ENCODE data around the gene LIMK1. TPM values are rescaled to one million over a fixed set of nuclear protein-coding genes. Genes with fewer than 3 reads are reported as not detected.

LIMK1 gene
- total and polyA plus RNA-seq, 4 donors: 0.63 to 4.1 (median 3.4) TPM

DNA sequence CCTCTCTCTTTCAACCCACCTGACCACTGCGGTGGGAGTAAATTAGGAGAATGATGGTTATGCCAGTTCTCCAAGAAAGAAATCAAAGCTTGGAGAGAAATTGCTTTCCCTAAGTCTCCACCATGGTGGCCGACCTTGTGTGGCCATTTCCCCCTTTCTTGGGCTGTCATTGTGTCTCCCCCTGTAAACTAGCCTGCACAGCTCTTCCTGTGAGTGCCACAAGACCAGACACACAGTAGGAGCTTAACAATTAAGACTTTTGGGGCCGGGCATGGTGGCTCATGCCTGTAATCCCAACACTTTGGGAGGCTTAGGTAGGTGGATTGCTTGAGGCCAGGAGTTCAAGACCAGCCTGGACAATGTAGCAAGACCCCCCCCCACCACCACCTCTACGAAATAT, 18.9 kb upstream of the LIMK1 start:
- Histone ChIP-seq H3K4me1 (ENCODE audit: control insufficient read depth in 4 of 4, insufficient read depth in 4 of 4, low read length in 3 of 4) (peaks cover 3 to 9% (median 6%) of the 10 kb centered on the region in 4 donors), H3K27ac (ENCODE audit: low read depth in 1 of 2, low read length in 2 of 2) (no peak overlapping the region), H3K36me3 (ENCODE audit: control insufficient read depth in 4 of 4, insufficient read depth in 3 of 4, low read depth in 1 of 4, low read length in 3 of 4) (no peaks in the 10 kb centered on the region), H3K4me3 (ENCODE audit: low read depth in 1 of 3, low read length in 3 of 3) (no peak overlapping the region), H3K27me3 (ENCODE audit: control insufficient read depth in 4 of 4, insufficient read depth in 4 of 4, low read length in 3 of 4) (no peaks in the 10 kb centered on the region), H3K9ac (ENCODE audit: low read depth in 1 of 2, low read length in 2 of 2) (no peak overlapping the region), H3K9me3 (ENCODE audit: control insufficient read depth in 4 of 4, low read length in 3 of 4) (no peaks in the 10 kb centered on the region)
- TF ChIP-seq JUND (IDR thresholded peaks at IDR 0.05): no peak
- no peak for TF ChIP-seq TAF1 (conservative IDR thresholded peaks at IDR 0.05)
- TF ChIP-seq, protein P1, sequence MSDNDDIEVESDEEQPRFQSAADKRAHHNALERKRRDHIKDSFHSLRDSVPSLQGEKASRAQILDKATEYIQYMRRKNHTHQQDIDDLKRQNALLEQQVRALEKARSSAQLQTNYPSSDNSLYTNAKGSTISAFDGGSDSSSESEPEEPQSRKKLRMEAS (IDR thresholded peaks at IDR 0.05): no peak
- WGBS: 94% methylated on average over 4 of the region's 4 CpGs
- DNase-seq (ENCODE audit: low spot score): no peak

DNA sequence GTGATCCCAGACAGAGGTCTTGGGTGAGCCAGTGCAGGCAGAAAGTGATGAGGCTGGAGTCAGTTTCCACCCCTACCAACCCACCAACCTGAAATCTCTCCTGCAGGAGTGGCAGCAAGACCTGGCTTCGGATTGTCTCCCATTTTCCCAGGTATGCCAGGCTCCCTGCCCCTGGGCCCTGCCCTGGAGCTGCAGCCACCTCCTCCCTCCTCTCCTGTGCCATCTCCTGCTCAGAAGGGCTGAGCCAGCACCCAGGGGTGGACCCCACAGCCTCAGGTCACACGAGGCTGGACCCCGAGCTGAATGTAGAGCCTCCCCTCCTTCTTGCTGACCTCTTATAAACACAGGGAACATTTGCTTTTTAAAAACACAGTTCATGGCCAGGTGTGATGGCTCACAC, 17.0 kb upstream of the LIMK1 start:
- TF ChIP-seq EGR1 (IDR thresholded peaks at IDR 0.05; ENCODE audit: low read depth in 2 of 2) (no peak), TAF1 (conservative IDR thresholded peaks at IDR 0.05) (no peak), HNF4A (conservative IDR thresholded peaks at IDR 0.05) (no peak), YY1 (IDR thresholded peaks at IDR 0.05) (no peak), GABPA (IDR thresholded peaks at IDR 0.05 in 1 of 2, conservative IDR thresholded peaks at IDR 0.05 in 1 of 2) (no peak), NR2F2 (IDR thresholded peaks at IDR 0.05) (no peak), HNF4G (IDR thresholded peaks at IDR 0.05) (no peak)
- TF ChIP-seq, protein P2, sequence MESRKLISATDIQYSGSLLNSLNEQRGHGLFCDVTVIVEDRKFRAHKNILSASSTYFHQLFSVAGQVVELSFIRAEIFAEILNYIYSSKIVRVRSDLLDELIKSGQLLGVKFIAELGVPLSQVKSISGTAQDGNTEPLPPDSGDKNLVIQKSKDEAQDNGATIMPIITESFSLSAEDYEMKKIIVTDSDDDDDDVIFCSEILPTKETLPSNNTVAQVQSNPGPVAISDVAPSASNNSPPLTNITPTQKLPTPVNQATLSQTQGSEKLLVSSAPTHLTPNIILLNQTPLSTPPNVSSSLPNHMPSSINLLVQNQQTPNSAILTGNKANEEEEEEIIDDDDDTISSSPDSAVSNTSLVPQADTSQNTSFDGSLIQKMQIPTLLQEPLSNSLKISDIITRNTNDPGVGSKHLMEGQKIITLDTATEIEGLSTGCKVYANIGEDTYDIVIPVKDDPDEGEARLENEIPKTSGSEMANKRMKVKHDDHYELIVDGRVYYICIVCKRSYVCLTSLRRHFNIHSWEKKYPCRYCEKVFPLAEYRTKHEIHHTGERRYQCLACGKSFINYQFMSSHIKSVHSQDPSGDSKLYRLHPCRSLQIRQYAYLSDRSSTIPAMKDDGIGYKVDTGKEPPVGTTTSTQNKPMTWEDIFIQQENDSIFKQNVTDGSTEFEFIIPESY (IDR thresholded peaks at IDR 0.05): no peak
- Histone ChIP-seq H3K27ac (ENCODE audit: low read depth in 1 of 2, low read length in 2 of 2) (no peak overlapping the region), H3K9ac (ENCODE audit: low read depth in 1 of 2, low read length in 2 of 2) (no peak overlapping the region), H3K4me1 (ENCODE audit: control insufficient read depth in 4 of 4, insufficient read depth in 4 of 4, low read length in 3 of 4) (no peaks in the 10 kb centered on the region), H3K27me3 (ENCODE audit: control insufficient read depth in 4 of 4, insufficient read depth in 4 of 4, low read length in 3 of 4) (no peaks in the 10 kb centered on the region), H3K36me3 (ENCODE audit: control insufficient read depth in 4 of 4, insufficient read depth in 3 of 4, low read depth in 1 of 4, low read length in 3 of 4) (no peaks in the 10 kb centered on the region), H3K4me3 (ENCODE audit: low read depth in 1 of 3, low read length in 3 of 3) (no peak overlapping the region), H3K9me3 (ENCODE audit: control insufficient read depth in 4 of 4, low read length in 3 of 4) (no peaks in the 10 kb centered on the region)
- DNase-seq (ENCODE audit: low spot score): no peak
- 88% methylated on average over 3 of the region's 3 CpGs for WGBS

DNA sequence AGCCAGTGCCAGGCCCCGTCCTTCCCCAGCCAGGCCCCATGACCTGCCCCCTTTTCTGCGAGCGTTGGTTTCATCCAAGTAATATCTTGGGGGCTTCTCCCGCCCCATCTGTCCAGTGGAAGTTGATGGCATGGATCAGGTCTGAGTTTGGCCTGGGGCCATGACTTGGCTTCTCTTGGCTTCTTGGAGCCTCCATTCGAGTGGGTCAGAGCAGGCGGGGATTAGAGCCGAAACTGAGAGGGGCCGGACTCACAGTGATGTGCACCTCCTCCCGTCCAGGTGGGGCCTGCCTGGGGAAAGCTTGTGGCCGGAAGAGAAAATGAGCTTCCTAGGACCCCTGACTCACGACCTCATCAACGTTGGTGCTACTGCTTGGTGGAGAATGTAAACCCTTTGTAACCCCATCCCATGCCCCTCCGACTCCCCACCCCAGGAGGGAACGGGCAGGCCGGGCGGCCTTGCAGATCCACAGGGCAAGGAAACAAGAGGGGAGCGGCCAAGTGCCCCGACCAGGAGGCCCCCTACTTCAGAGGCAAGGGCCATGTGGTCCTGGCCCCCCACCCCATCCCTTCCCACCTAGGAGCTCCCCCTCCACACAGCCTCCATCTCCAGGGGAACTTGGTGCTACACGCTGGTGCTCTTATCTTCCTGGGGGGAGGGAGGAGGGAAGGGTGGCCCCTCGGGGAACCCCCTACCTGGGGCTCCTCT, 15.1 kb upstream of the LIMK1 start:
- H3K9ac ChIP-seq (ENCODE audit: low read depth in 1 of 2, low read length in 2 of 2): no peak overlapping the region
- H3K9me3 ChIP-seq (ENCODE audit: control insufficient read depth in 4 of 4, low read length in 3 of 4): no peaks in the 10 kb centered on the region
- no peaks in the 10 kb centered on the region for H3K4me1 ChIP-seq (ENCODE audit: control insufficient read depth in 4 of 4, insufficient read depth in 4 of 4, low read length in 3 of 4)
- no peak for DNase-seq (ENCODE audit: low spot score)
- TF ChIP-seq FOXA2 (IDR thresholded peaks at IDR 0.05) (no peak), HNF4G (IDR thresholded peaks at IDR 0.05) (no peak), HNF4A (conservative IDR thresholded peaks at IDR 0.05) (no peak), SP1 (IDR thresholded peaks at IDR 0.05) (no peak), RAD21 (IDR thresholded peaks at IDR 0.05) (no peak), GABPA (IDR thresholded peaks at IDR 0.05 in 1 of 2, conservative IDR thresholded peaks at IDR 0.05 in 1 of 2) (no peak), EGR1 (IDR thresholded peaks at IDR 0.05; ENCODE audit: low read depth in 2 of 2) (no peak), RXRA (IDR thresholded peaks at IDR 0.05) (no peak), JUND (IDR thresholded peaks at IDR 0.05) (no peak), TAF1 (conservative IDR thresholded peaks at IDR 0.05) (no peak), FOXA1 (IDR thresholded peaks at IDR 0.05) (no peak), YY1 (IDR thresholded peaks at IDR 0.05) (no peak), NR2F2 (IDR thresholded peaks at IDR 0.05) (no peak)
- TF ChIP-seq, protein P3, sequence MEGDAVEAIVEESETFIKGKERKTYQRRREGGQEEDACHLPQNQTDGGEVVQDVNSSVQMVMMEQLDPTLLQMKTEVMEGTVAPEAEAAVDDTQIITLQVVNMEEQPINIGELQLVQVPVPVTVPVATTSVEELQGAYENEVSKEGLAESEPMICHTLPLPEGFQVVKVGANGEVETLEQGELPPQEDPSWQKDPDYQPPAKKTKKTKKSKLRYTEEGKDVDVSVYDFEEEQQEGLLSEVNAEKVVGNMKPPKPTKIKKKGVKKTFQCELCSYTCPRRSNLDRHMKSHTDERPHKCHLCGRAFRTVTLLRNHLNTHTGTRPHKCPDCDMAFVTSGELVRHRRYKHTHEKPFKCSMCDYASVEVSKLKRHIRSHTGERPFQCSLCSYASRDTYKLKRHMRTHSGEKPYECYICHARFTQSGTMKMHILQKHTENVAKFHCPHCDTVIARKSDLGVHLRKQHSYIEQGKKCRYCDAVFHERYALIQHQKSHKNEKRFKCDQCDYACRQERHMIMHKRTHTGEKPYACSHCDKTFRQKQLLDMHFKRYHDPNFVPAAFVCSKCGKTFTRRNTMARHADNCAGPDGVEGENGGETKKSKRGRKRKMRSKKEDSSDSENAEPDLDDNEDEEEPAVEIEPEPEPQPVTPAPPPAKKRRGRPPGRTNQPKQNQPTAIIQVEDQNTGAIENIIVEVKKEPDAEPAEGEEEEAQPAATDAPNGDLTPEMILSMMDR (IDR thresholded peaks at IDR 0.05; ENCODE audit: low read depth, low read length, missing input control): no peak
- TF ChIP-seq, protein P1 (IDR thresholded peaks at IDR 0.05): no peak
- TF ChIP-seq, protein P2 (IDR thresholded peaks at IDR 0.05): no peak
- TF ChIP-seq, protein P4, sequence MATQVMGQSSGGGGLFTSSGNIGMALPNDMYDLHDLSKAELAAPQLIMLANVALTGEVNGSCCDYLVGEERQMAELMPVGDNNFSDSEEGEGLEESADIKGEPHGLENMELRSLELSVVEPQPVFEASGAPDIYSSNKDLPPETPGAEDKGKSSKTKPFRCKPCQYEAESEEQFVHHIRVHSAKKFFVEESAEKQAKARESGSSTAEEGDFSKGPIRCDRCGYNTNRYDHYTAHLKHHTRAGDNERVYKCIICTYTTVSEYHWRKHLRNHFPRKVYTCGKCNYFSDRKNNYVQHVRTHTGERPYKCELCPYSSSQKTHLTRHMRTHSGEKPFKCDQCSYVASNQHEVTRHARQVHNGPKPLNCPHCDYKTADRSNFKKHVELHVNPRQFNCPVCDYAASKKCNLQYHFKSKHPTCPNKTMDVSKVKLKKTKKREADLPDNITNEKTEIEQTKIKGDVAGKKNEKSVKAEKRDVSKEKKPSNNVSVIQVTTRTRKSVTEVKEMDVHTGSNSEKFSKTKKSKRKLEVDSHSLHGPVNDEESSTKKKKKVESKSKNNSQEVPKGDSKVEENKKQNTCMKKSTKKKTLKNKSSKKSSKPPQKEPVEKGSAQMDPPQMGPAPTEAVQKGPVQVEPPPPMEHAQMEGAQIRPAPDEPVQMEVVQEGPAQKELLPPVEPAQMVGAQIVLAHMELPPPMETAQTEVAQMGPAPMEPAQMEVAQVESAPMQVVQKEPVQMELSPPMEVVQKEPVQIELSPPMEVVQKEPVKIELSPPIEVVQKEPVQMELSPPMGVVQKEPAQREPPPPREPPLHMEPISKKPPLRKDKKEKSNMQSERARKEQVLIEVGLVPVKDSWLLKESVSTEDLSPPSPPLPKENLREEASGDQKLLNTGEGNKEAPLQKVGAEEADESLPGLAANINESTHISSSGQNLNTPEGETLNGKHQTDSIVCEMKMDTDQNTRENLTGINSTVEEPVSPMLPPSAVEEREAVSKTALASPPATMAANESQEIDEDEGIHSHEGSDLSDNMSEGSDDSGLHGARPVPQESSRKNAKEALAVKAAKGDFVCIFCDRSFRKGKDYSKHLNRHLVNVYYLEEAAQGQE (IDR thresholded peaks at IDR 0.05): no peak
- no peaks in the 10 kb centered on the region for H3K27me3 ChIP-seq (ENCODE audit: control insufficient read depth in 4 of 4, insufficient read depth in 4 of 4, low read length in 3 of 4)
- H3K36me3 ChIP-seq (ENCODE audit: control insufficient read depth in 4 of 4, insufficient read depth in 3 of 4, low read depth in 1 of 4, low read length in 3 of 4): no peaks in the 10 kb centered on the region
- WGBS: 87% methylated on average over 20 of the region's 20 CpGs
- H3K27ac ChIP-seq (ENCODE audit: low read depth in 1 of 2, low read length in 2 of 2): no peak overlapping the region
- H3K4me3 ChIP-seq (ENCODE audit: low read depth in 1 of 3, low read length in 3 of 3): no peak overlapping the region

Measured in liver (tissue), 9 donors.